HS-5 (cell line): ENCODE data around the gene VCP.
A peak's percentile ranks its signal among the peaks of the same experiment; 100 is the strongest.

Experiments
- DNase-seq: peaks from one replicate; pipeline ENCODE4 v3.0.0-alpha.2; 2012; ENCODE audit warnings: low read depth

VCP gene

GRCh38 chr9:35072461-35073278 is at the start of gene VCP:
VCP (minus strand) TSS chr9:35072625; CDS start chr9:35072353, 272 bp downstream.
- DNase-seq: peak; percentile 98

GRCh38 chr9:35116898-35117551 is 44.6 kb upstream of the VCP start:
- peak; percentile 80 for DNase-seq

GRCh38 chr9:35116539-35116897 is 44.1 kb upstream of the VCP start:
- no peak for DNase-seq

- DNase-seq: peak; percentile 92
These were observed 43.5 kb upstream of the VCP start, which contains the start of gene ATOSB for GRCh38 chr9:35115680-35116538. ATOSB (minus strand) TSS chr9:35115862; CDS start chr9:35108274, 7,588 bp downstream.

GRCh38 chr9:35114840-35115628 is 42.6 kb upstream of the VCP start:
- no peak for DNase-seq

GRCh38 chr9:35114113-35114839 is 41.9 kb upstream of the VCP start:
- no peak for DNase-seq

GRCh38 chr9:35112257-35113020 is 40.0 kb upstream of the VCP start:
- DNase-seq: peak; percentile 56

GRCh38 chr9:35111001-35111933 is 38.8 kb upstream of the VCP start:
- peak; percentile 95 for DNase-seq

GRCh38 chr9:35110327-35110761 is 37.9 kb upstream of the VCP start:
- no peak for DNase-seq

- DNase-seq: no peak
These were observed 36.6 kb upstream of the VCP start for GRCh38 chr9:35108946-35109575.

GRCh38 chr9:35108461-35108860 is 36.0 kb upstream of the VCP start:
- DNase-seq: no peak

GRCh38 chr9:35107297-35108290 is 35.2 kb upstream of the VCP start:
- DNase-seq: no peak

GRCh38 chr9:35106343-35106730 is 33.9 kb upstream of the VCP start:
- no peak for DNase-seq

- DNase-seq: no peak
These were observed 33.3 kb upstream of the VCP start for GRCh38 chr9:35105571-35106342.

- no peak for DNase-seq
These were observed 32.7 kb upstream of the VCP start for GRCh38 chr9:35105126-35105525.

- DNase-seq: no peak
These were observed 32.2 kb upstream of the VCP start for GRCh38 chr9:35104586-35104985.
